BLaER1 (cell line): ENCODE measurements around the gene GRIN2A.

Experiments
- H3K27ac ChIP-seq: shearing (Covaris generic); formaldehyde crosslinking; 2 replicates; pipeline ENCODE4 v1.8.1; 2022
- H3K27me3 ChIP-seq: shearing (Covaris generic); formaldehyde crosslinking; 2 replicates; pipeline ENCODE4 v1.8.1; 2022
- H3K36me3 ChIP-seq: shearing (Covaris generic); formaldehyde crosslinking; 2 replicates; pipeline ENCODE4 v1.8.1; 2022
- H3K4me1 ChIP-seq: shearing (Covaris generic); formaldehyde crosslinking; 2 replicates; pipeline ENCODE4 v1.8.1; 2022
- H3K4me2 ChIP-seq: shearing (Covaris generic); formaldehyde crosslinking; 2 replicates; pipeline ENCODE4 v1.8.1; 2022
- H3K4me3 ChIP-seq: shearing (Covaris generic); formaldehyde crosslinking; 2 replicates; pipeline ENCODE4 v1.8.1; 2022
- H3K9ac ChIP-seq: shearing (Covaris generic); formaldehyde crosslinking; 2 replicates; pipeline ENCODE4 v1.8.1; 2022
- H3K9me3 ChIP-seq: shearing (Covaris generic); formaldehyde crosslinking; 2 replicates; pipeline ENCODE4 v1.8.1; 2022
- H4K20me1 ChIP-seq: shearing (Covaris generic); formaldehyde crosslinking; 2 replicates; pipeline ENCODE4 v1.8.1; 2022
- Cebpa-rat ChIP-seq: shearing (Covaris generic); IDR thresholded peaks from 2 replicates; pipeline ENCODE4 v1.8.1; 2022

Gene GRIN2A

GRCh38 chr16:9739301-9739700, 442.9 kb downstream of the GRIN2A start:
- H3K27me3 ChIP-seq, result no peaks in the 10 kb centered on the region

GRCh38 chr16:9738690-9739089, 443.5 kb downstream of the GRIN2A start:
- H3K9me3 ChIP-seq, result no peaks in the 10 kb centered on the region
- no peaks in the 10 kb centered on the region for H3K36me3 ChIP-seq
- H3K27me3 ChIP-seq, result no peaks in the 10 kb centered on the region
- no peak overlapping the region for H3K4me2 ChIP-seq
- H3K9ac ChIP-seq, result no peak overlapping the region
- H3K27ac ChIP-seq, result no peak overlapping the region
- H4K20me1 ChIP-seq, result no peaks in the 10 kb centered on the region
- H3K4me3 ChIP-seq, result no peak overlapping the region
- no peaks in the 10 kb centered on the region for H3K4me1 ChIP-seq
- TF ChIP-seq Cebpa-rat, result no peak

More at GRCh38 chr16:9739301-9739700, 442.9 kb downstream of the GRIN2A start:
- no peak for TF ChIP-seq Cebpa-rat
- Histone ChIP-seq H4K20me1 (no peaks in the 10 kb centered on the region), H3K4me2 (no peak overlapping the region), H3K27ac (no peak overlapping the region), H3K9me3 (no peaks in the 10 kb centered on the region), H3K9ac (no peak overlapping the region), H3K4me3 (no peak overlapping the region), H3K36me3 (no peaks in the 10 kb centered on the region), H3K4me1 (no peaks in the 10 kb centered on the region)

GRCh38 chr16:9736547-9736946, 445.7 kb downstream of the GRIN2A start:
- no peak overlapping the region for H3K4me3 ChIP-seq
- H3K9ac ChIP-seq, result no peak overlapping the region
- TF ChIP-seq Cebpa-rat, result no peak
- no peaks in the 10 kb centered on the region for H3K27me3 ChIP-seq
- no peak overlapping the region for H3K4me2 ChIP-seq
- no peaks in the 10 kb centered on the region for H3K36me3 ChIP-seq
- no peak overlapping the region for H3K27ac ChIP-seq
- no peaks in the 10 kb centered on the region for H3K4me1 ChIP-seq
- H3K9me3 ChIP-seq, result no peaks in the 10 kb centered on the region
- no peaks in the 10 kb centered on the region for H4K20me1 ChIP-seq

DNA sequence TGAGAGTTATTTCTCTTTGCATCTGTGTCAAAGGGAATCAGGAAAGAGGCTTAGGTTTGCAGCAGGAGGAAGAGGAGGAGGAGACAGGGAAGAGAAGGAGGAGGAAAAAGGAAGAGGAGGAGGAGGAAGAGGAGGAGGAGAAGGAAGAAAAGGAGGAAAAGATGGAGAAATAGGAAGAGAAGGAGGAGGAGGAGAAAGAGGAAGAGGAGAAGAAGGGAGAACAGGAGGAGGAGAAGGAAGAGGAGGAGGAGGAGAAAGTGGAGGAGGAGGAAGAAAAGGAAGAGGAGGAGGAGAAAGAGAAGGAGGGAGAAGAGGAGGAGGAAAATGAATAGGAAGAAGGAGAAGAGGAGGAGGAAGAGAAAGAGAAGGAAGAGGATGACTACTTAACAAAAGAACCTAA, 459.1 kb downstream of the GRIN2A start:
- Histone ChIP-seq H3K27me3 (no peaks in the 10 kb centered on the region), H3K4me3 (no peak overlapping the region), H3K4me2 (no peak overlapping the region), H3K27ac (no peak overlapping the region), H3K9ac (no peak overlapping the region), H3K9me3 (no peaks in the 10 kb centered on the region), H3K36me3 (no peaks in the 10 kb centered on the region), H3K4me1 (no peaks in the 10 kb centered on the region), H4K20me1 (no peaks in the 10 kb centered on the region)
- TF ChIP-seq Cebpa-rat, result no peak

DNA sequence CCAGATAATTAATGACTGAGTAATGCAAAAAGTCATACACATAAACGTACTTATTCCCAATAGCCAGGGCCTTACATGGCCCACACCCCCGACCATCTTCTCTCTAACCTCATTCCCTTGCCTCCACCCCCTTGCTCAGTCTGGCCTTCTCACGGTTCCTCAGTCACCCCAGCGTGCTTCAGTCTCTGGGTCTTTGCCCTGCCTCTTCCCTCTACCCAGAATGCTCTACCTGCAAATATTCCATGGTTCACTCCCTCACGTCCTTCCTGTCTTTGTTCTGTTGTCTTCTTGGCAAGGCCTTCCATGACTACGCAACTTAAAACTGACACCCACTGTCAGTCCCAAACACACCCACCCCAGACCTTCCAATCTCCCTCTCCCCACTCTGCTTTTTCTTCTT, 468.3 kb downstream of the GRIN2A start:
- H3K4me3 ChIP-seq, result no peak overlapping the region
- no peak for TF ChIP-seq Cebpa-rat
- H3K4me1 ChIP-seq, result no peaks in the 10 kb centered on the region
- no peaks in the 10 kb centered on the region for H4K20me1 ChIP-seq
- H3K36me3 ChIP-seq, result no peaks in the 10 kb centered on the region
- H3K27me3 ChIP-seq, result no peaks in the 10 kb centered on the region
- H3K9ac ChIP-seq, result no peak overlapping the region
- H3K27ac ChIP-seq, result no peak overlapping the region
- H3K4me2 ChIP-seq, result no peak overlapping the region
- H3K9me3 ChIP-seq, result peaks cover 5% of the 10 kb centered on the region; the same call in 1 of the 2 replicates

DNA sequence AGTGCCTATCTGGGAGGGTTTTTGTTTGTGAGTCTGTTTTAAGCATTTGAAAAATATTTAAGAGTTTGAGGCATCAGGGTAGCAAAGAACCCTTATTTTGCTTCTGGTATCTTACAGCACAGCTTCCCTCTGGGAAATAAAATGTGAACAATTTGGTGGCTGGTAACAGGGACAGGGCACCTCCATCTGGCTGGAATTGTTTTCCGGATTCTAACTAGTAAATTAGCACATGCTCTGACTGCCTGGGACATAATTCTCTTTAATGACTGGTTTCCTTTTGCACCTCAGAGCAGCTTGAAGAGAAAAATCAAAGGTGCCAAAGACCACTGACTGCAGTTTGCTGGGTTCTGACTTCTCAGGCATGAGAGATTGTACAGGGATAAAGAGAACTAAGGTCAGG, 469.1 kb downstream of the GRIN2A start:
- H3K27me3 ChIP-seq, result no peaks in the 10 kb centered on the region
- H4K20me1 ChIP-seq, result no peaks in the 10 kb centered on the region
- peaks cover 5% of the 10 kb centered on the region; the same call in 1 of the 2 replicates for H3K9me3 ChIP-seq
- no peak overlapping the region for H3K27ac ChIP-seq
- H3K4me3 ChIP-seq, result no peak overlapping the region
- H3K4me2 ChIP-seq, result no peak overlapping the region
- no peak overlapping the region for H3K9ac ChIP-seq
- H3K4me1 ChIP-seq, result no peaks in the 10 kb centered on the region
- no peak for TF ChIP-seq Cebpa-rat
- H3K36me3 ChIP-seq, result no peaks in the 10 kb centered on the region

DNA sequence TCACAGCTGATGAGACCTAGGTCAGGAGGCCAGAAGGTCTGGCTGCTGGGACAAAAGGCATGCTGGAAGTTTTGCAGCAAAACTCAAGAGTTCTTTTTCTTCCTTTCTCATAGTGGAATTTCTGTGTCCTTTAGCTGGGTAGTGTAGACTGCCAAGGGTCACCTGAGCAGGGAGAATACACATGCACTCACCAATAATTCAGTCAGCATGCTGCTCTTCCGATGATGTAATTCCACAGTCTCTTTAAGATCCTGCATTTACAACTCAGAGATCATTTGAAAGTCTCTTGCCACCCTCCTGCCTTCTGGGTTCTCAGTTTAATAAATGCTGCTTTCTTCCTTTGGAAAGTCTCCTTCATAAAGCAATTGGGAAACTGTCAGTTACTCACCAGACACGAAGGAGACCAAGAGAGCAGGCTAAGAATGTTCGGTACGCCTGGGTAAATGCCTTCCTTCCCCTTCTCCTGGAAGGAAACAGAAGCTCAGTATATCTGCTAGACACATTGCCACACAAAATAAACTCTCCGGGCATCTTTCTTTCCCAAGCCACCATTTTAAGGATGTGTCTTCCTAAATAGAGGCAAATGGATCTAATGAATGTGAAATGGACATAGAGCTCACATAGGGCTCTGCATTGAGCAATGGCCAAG, 473.1 kb downstream of the GRIN2A start:
- no peak overlapping the region for H3K27ac ChIP-seq
- H4K20me1 ChIP-seq, result no peaks in the 10 kb centered on the region
- H3K9ac ChIP-seq, result no peak overlapping the region
- H3K4me3 ChIP-seq, result no peak overlapping the region
- H3K4me1 ChIP-seq, result no peaks in the 10 kb centered on the region
- no peaks in the 10 kb centered on the region for H3K27me3 ChIP-seq
- no peaks in the 10 kb centered on the region for H3K36me3 ChIP-seq
- no peaks in the 10 kb centered on the region for H3K9me3 ChIP-seq
- no peak overlapping the region for H3K4me2 ChIP-seq
- no peak for TF ChIP-seq Cebpa-rat

- Histone ChIP-seq H3K36me3 (no peaks in the 10 kb centered on the region), H3K27me3 (no peaks in the 10 kb centered on the region), H3K4me1 (no peaks in the 10 kb centered on the region), H3K4me3 (no peak overlapping the region), H3K4me2 (no peak overlapping the region), H3K27ac (no peak overlapping the region), H3K9me3 (no peaks in the 10 kb centered on the region), H4K20me1 (no peaks in the 10 kb centered on the region), H3K9ac (no peak overlapping the region)
- TF ChIP-seq Cebpa-rat, result no peak
These were observed 475.9 kb downstream of the GRIN2A start for GRCh38 chr16:9706217-9706836.

GRCh38 chr16:9703731-9704130, 478.5 kb downstream of the GRIN2A start:
- Histone ChIP-seq H3K27ac (no peak overlapping the region), H3K36me3 (no peaks in the 10 kb centered on the region), H4K20me1 (no peaks in the 10 kb centered on the region), H3K4me2 (no peak overlapping the region), H3K9me3 (no peaks in the 10 kb centered on the region), H3K4me3 (no peak overlapping the region), H3K27me3 (no peaks in the 10 kb centered on the region), H3K4me1 (no peaks in the 10 kb centered on the region), H3K9ac (no peak overlapping the region)
- no peak for TF ChIP-seq Cebpa-rat
